ENCODE measurements around the gene SHH.
"Not testable (repeated sequence)": the region's sequence is repeated elsewhere in the genome, so short reads cannot be mapped to it uniquely, and the experiment has no call there.

SHH gene

GRCh38 chr7:155818154-155818819 lies 6.0 kb upstream of the SHH start:
- H4K8ac ChIP-seq (ENCODE audit: low read depth, low read length): no peak overlapping the region
- H3K14ac ChIP-seq (ENCODE audit: low read length): no peak overlapping the region
- H2BK5ac ChIP-seq (ENCODE audit: low read depth, low read length, poor library complexity): no peak overlapping the region
- no peaks in the 10 kb centered on the region for H3K4me1 ChIP-seq (ENCODE audit: control insufficient read depth in 1 of 2, insufficient read depth in 2 of 2, low read length in 2 of 2)
- no peak for DNase-seq
- no peak overlapping the region for H3K4me2 ChIP-seq (ENCODE audit: low read length)
- no peaks in the 10 kb centered on the region for H3K79me1 ChIP-seq (ENCODE audit: low read length)
- H2BK120ac ChIP-seq (ENCODE audit: insufficient read depth, low read length, poor library complexity): no peak overlapping the region
- no peak overlapping the region for H4K91ac ChIP-seq (ENCODE audit: low read depth, low read length)
- H3K18ac ChIP-seq (ENCODE audit: low read length): no peak overlapping the region
- H3K4me3 ChIP-seq (ENCODE audit: low read depth, low read length): no peak overlapping the region
- WGBS (ENCODE audit: extremely low coverage, insufficient coverage, insufficient read length): no CpG with 5 or more reads among the region's 21 CpGs
- H2AFZ ChIP-seq (ENCODE audit: insufficient read depth, low read length, poor library complexity): no peak overlapping the region
- no peak overlapping the region for H3K23ac ChIP-seq (ENCODE audit: low read length)
- no peak overlapping the region for H2BK12ac ChIP-seq (ENCODE audit: low read length)
- no peaks in the 10 kb centered on the region for H3K79me2 ChIP-seq (ENCODE audit: control insufficient read depth, insufficient read depth, low read length, poor library complexity)
- peaks cover 9% of the 10 kb centered on the region for H3K9me3 ChIP-seq (ENCODE audit: insufficient read depth, low read depth, low read length)
- peaks cover 13% of the 10 kb centered on the region for H3K27me3 ChIP-seq (ENCODE audit: insufficient read depth, low read length)
- no peak overlapping the region for H3K9ac ChIP-seq (ENCODE audit: low read length)
- H2AK5ac ChIP-seq (ENCODE audit: low read length): no peak overlapping the region
- no peak overlapping the region for H4K12ac ChIP-seq (ENCODE audit: low read depth, low read length)
- no peak overlapping the region for H3K4ac ChIP-seq (ENCODE audit: low read depth, low read length)
- H3K36me3 ChIP-seq (ENCODE audit: control insufficient read depth in 1 of 2, insufficient read depth in 2 of 2, low read length in 2 of 2): no peaks in the 10 kb centered on the region
- no peak overlapping the region for H3K27ac ChIP-seq (ENCODE audit: low read depth, low read length)

- not testable (repeated sequence) for H3K9ac ChIP-seq (ENCODE audit: low read length); H3K36me3 ChIP-seq (ENCODE audit: control insufficient read depth in 1 of 2, insufficient read depth in 2 of 2, low read length in 2 of 2); DNase-seq; H4K91ac ChIP-seq (ENCODE audit: low read depth, low read length); H3K4me1 ChIP-seq (ENCODE audit: control insufficient read depth in 1 of 2, insufficient read depth in 2 of 2, low read length in 2 of 2); H3K79me2 ChIP-seq (ENCODE audit: control insufficient read depth, insufficient read depth, low read length, poor library complexity); H3K79me1 ChIP-seq (ENCODE audit: low read length); H4K8ac ChIP-seq (ENCODE audit: low read depth, low read length); H3K14ac ChIP-seq (ENCODE audit: low read length); H4K12ac ChIP-seq (ENCODE audit: low read depth, low read length); H3K27ac ChIP-seq (ENCODE audit: low read depth, low read length); H3K4me2 ChIP-seq (ENCODE audit: low read length); H2AK5ac ChIP-seq (ENCODE audit: low read length); H3K4ac ChIP-seq (ENCODE audit: low read depth, low read length); H2BK12ac ChIP-seq (ENCODE audit: low read length); H2BK5ac ChIP-seq (ENCODE audit: low read depth, low read length, poor library complexity); H3K9me3 ChIP-seq (ENCODE audit: insufficient read depth, low read depth, low read length); H3K18ac ChIP-seq (ENCODE audit: low read length); H3K4me3 ChIP-seq (ENCODE audit: low read depth, low read length); H2AFZ ChIP-seq (ENCODE audit: insufficient read depth, low read length, poor library complexity); H3K23ac ChIP-seq (ENCODE audit: low read length); H2BK120ac ChIP-seq (ENCODE audit: insufficient read depth, low read length, poor library complexity)
- H3K27me3 ChIP-seq (ENCODE audit: insufficient read depth, low read length): peaks cover 20% of the 10 kb centered on the region
- WGBS (ENCODE audit: extremely low coverage, insufficient coverage, insufficient read length): no CpG with 5 or more reads among the region's 4 CpGs
Measured at GRCh38 chr7:155817515-155817914, 5.3 kb upstream of the SHH start.

- Histone ChIP-seq H2BK5ac (ENCODE audit: low read depth, low read length, poor library complexity) (no peak overlapping the region), H3K9ac (ENCODE audit: low read length) (no peak overlapping the region), H3K79me2 (ENCODE audit: control insufficient read depth, insufficient read depth, low read length, poor library complexity) (no peaks in the 10 kb centered on the region), H3K4me2 (ENCODE audit: low read length) (no peak overlapping the region), H2AFZ (ENCODE audit: insufficient read depth, low read length, poor library complexity) (no peak overlapping the region), H2BK120ac (ENCODE audit: insufficient read depth, low read length, poor library complexity) (no peak overlapping the region), H3K14ac (ENCODE audit: low read length) (no peak overlapping the region), H3K23ac (ENCODE audit: low read length) (no peak overlapping the region), H3K27me3 (ENCODE audit: insufficient read depth, low read length) (peaks cover 24% of the 10 kb centered on the region), H4K91ac (ENCODE audit: low read depth, low read length) (no peak overlapping the region), H3K18ac (ENCODE audit: low read length) (no peak overlapping the region), H3K4ac (ENCODE audit: low read depth, low read length) (no peak overlapping the region), H3K4me1 (ENCODE audit: control insufficient read depth in 1 of 2, insufficient read depth in 2 of 2, low read length in 2 of 2) (peaks cover 0 to under 1% of the 10 kb centered on the region in 2 experiments), H2AK5ac (ENCODE audit: low read length) (no peak overlapping the region), H2BK12ac (ENCODE audit: low read length) (no peak overlapping the region), H3K9me3 (ENCODE audit: insufficient read depth, low read depth, low read length) (peaks cover 9% of the 10 kb centered on the region), H3K27ac (ENCODE audit: low read depth, low read length) (no peak overlapping the region), H4K8ac (ENCODE audit: low read depth, low read length) (no peak overlapping the region), H4K12ac (ENCODE audit: low read depth, low read length) (no peak overlapping the region), H3K36me3 (ENCODE audit: control insufficient read depth in 1 of 2, insufficient read depth in 2 of 2, low read length in 2 of 2) (no peaks in the 10 kb centered on the region), H3K4me3 (ENCODE audit: low read depth, low read length) (no peak overlapping the region), H3K79me1 (ENCODE audit: low read length) (no peaks in the 10 kb centered on the region)
- no CpG with 5 or more reads among the region's 16 CpGs for WGBS (ENCODE audit: extremely low coverage, insufficient coverage, insufficient read length)
- no peak for DNase-seq
Measured at GRCh38 chr7:155816996-155817395, 4.7 kb upstream of the SHH start.

- Histone ChIP-seq H3K36me3 (ENCODE audit: control insufficient read depth in 1 of 2, insufficient read depth in 2 of 2, low read length in 2 of 2) (no peaks in the 10 kb centered on the region), H3K4ac (ENCODE audit: low read depth, low read length) (no peak overlapping the region), H3K27ac (ENCODE audit: low read depth, low read length) (no peak overlapping the region), H3K79me1 (ENCODE audit: low read length) (no peaks in the 10 kb centered on the region), H3K4me3 (ENCODE audit: low read depth, low read length) (no peak overlapping the region), H4K12ac (ENCODE audit: low read depth, low read length) (no peak overlapping the region), H4K91ac (ENCODE audit: low read depth, low read length) (no peak overlapping the region), H3K4me2 (ENCODE audit: low read length) (no peak overlapping the region), H3K18ac (ENCODE audit: low read length) (no peak overlapping the region), H2BK12ac (ENCODE audit: low read length) (no peak overlapping the region), H3K79me2 (ENCODE audit: control insufficient read depth, insufficient read depth, low read length, poor library complexity) (no peaks in the 10 kb centered on the region), H3K23ac (ENCODE audit: low read length) (no peak overlapping the region), H3K4me1 (ENCODE audit: control insufficient read depth in 1 of 2, insufficient read depth in 2 of 2, low read length in 2 of 2) (peaks cover 0 to 3% of the 10 kb centered on the region in 2 experiments), H2AK5ac (ENCODE audit: low read length) (no peak overlapping the region), H2BK120ac (ENCODE audit: insufficient read depth, low read length, poor library complexity) (no peak overlapping the region), H3K9ac (ENCODE audit: low read length) (no peak overlapping the region), H2BK5ac (ENCODE audit: low read depth, low read length, poor library complexity) (no peak overlapping the region), H2AFZ (ENCODE audit: insufficient read depth, low read length, poor library complexity) (no peak overlapping the region), H3K14ac (ENCODE audit: low read length) (no peak overlapping the region), H4K8ac (ENCODE audit: low read depth, low read length) (no peak overlapping the region), H3K9me3 (ENCODE audit: insufficient read depth, low read depth, low read length) (peaks cover 9% of the 10 kb centered on the region), H3K27me3 (ENCODE audit: insufficient read depth, low read length) (peaks cover 32% of the 10 kb centered on the region)
- no CpG with 5 or more reads among the region's 12 CpGs for WGBS (ENCODE audit: extremely low coverage, insufficient coverage, insufficient read length)
- no peak for DNase-seq
Measured at GRCh38 chr7:155816192-155816508, 3.9 kb upstream of the SHH start.

All from trophoblast cell (in vitro differentiated cells and primary cell).